Keratinocyte (primary cell): ENCODE measurements around the gene LRRC46. TPM values are rescaled to one million over a fixed set of nuclear protein-coding genes. Genes with fewer than 3 reads are reported as not detected.

ENCODE experiments used
- DNase-seq: peaks from one replicate; pipeline ENCODE4 v3.0.0-alpha.2; 2011; ENCODE audit warnings: low read depth, missing footprints, low spot score
- FAIRE-seq: peaks from 2 replicates; lab custom pipeline; 2011; peaks lifted over from hg19 to GRCh38; lab: Jason Lieb, UNC
- H2AFZ ChIP-seq: 2 replicates; pipeline ENCODE4 v1.6.0; 2012; ENCODE audit warnings: low read length, control low read depth, inconsistent platforms; ENCODE audit not compliant: control insufficient read depth
- H3K27ac ChIP-seq: 2 replicates; pipeline ENCODE4 v1.5.1; 2011; ENCODE audit warnings: low read length; ENCODE audit not compliant: control insufficient read depth, insufficient read depth
- H3K27me3 ChIP-seq: 3 replicates; pipeline ENCODE4 v1.6.0; 2011; ENCODE audit warnings: low read length; ENCODE audit not compliant: control insufficient read depth, insufficient read depth; ENCODE audit errors: extremely low read depth
- H3K36me3 ChIP-seq, 2 experiments: 2 replicates in 1 of 2; 3 replicates in 1 of 2; pipeline ENCODE4 v1.5.1; 2011; ENCODE audit warnings: low read length in 2 of 2, mild to moderate bottlenecking in 1 of 2; ENCODE audit not compliant: control insufficient read depth in 2 of 2, insufficient read depth in 2 of 2; ENCODE audit errors: extremely low read depth in 1 of 2
- H3K4me1 ChIP-seq: 3 replicates; pipeline ENCODE4 v1.5.1; 2011; ENCODE audit warnings: low read length; ENCODE audit not compliant: control insufficient read depth, insufficient read depth; ENCODE audit errors: extremely low read depth
- H3K4me2 ChIP-seq: 3 replicates; pipeline ENCODE4 v1.6.0; 2011; ENCODE audit warnings: low read depth, low read length; ENCODE audit not compliant: control insufficient read depth, insufficient read depth; ENCODE audit errors: extremely low read depth
- H3K4me3 ChIP-seq, 3 experiments: fragments of 200-600 bp in 1 of 3; sonication (generic) in 1 of 3; 2 replicates in 2 of 3; 3 replicates in 1 of 3; pipeline ENCODE4 v1.5.1; 2011 to 2016; ENCODE audit warnings: low read length in 3 of 3, mild to moderate bottlenecking in 3 of 3, control low read depth in 2 of 3, inconsistent platforms in 1 of 3, low read depth in 1 of 3, mixed read lengths in 1 of 3, mixed run types in 1 of 3, moderate library complexity in 1 of 3; ENCODE audit not compliant: control insufficient read depth in 2 of 3, insufficient read depth in 2 of 3; ENCODE audit errors: extremely low read depth in 1 of 3
- H3K79me2 ChIP-seq: 2 replicates; pipeline ENCODE4 v1.6.0; 2012; ENCODE audit warnings: low read length; ENCODE audit not compliant: control insufficient read depth, insufficient read depth
- H3K9ac ChIP-seq: 3 replicates; pipeline ENCODE4 v1.6.0; 2011; ENCODE audit warnings: low read length; ENCODE audit not compliant: control insufficient read depth, insufficient read depth; ENCODE audit errors: extremely low read depth
- H3K9me1 ChIP-seq: 3 replicates; pipeline ENCODE4 v1.6.0; 2011; ENCODE audit warnings: low read length; ENCODE audit not compliant: control insufficient read depth, insufficient read depth; ENCODE audit errors: extremely low read depth
- H3K9me3 ChIP-seq: 2 replicates; pipeline ENCODE4 v1.5.1; 2012; ENCODE audit warnings: low read depth, low read length; ENCODE audit not compliant: control insufficient read depth
- H4K20me1 ChIP-seq: 3 replicates; pipeline ENCODE4 v1.6.0; 2011; ENCODE audit warnings: low read length; ENCODE audit not compliant: control insufficient read depth, insufficient read depth; ENCODE audit errors: extremely low read depth
- CTCF ChIP-seq, 3 experiments: IDR thresholded peaks in 1 of 3; conservative IDR thresholded peaks in 1 of 3; optimal IDR thresholded peaks in 1 of 3; 2 replicates in 2 of 3; 3 replicates in 1 of 3; pipeline versions ENCODE3 to v1.5.1; 2011; ENCODE audit warnings: low read length in 3 of 3, mild to moderate bottlenecking in 3 of 3, moderate library complexity in 2 of 3, control low read depth in 1 of 3, inconsistent platforms in 1 of 3; ENCODE audit not compliant: insufficient read depth in 2 of 3; ENCODE audit errors: extremely low read depth in 1 of 3
- EZH2 ChIP-seq: IDR thresholded peaks from one replicate; pipeline ENCODE4 v1.6.1; 2012; ENCODE audit warnings: inconsistent platforms, mild to moderate bottlenecking, low read length, moderate library complexity
- dilution Hi-C: fragments of 300-500 bp; cut with MboI; formaldehyde crosslinking; loops from one replicate; pipeline ENCODE4 v1.7.0; 2020; ENCODE audit warnings: low sequenced_read_pairs; ENCODE audit not compliant: extremely low pct_ligation_motif_present
- polyA plus RNA-seq, 5 experiments: library from polyadenylated mRNA; depleted of rRNA in 3 of 5; stranded (reverse) in 3 of 5; stranded (forward) in 1 of 5; unstranded in 1 of 5; fragments of >200 nt; gene quantifications; 1 replicate in 1 of 5; 2 replicates in 3 of 5; 3 replicates in 1 of 5; pipeline versions ENCODE4 v1.2.1 to v1.2.3, GENCODE V29; 2011 to 2012; ENCODE audit warnings: missing spikeins in 2 of 5, low read depth in 1 of 5, low replicate concordance in 1 of 5

Gene LRRC46
- polyA plus RNA-seq, 1 donor (not counting 4 experiments of a cell fraction or from before 2014, with no cell fraction given), result 0.43 TPM

- Histone ChIP-seq H3K27ac (no peak overlapping the region), H3K36me3 (no peaks in the 10 kb centered on the region), H3K79me2 (no peaks in the 10 kb centered on the region), H3K4me2 (no peak overlapping the region), H3K27me3 (no peaks in the 10 kb centered on the region), H3K4me3 (no peak overlapping the region), H3K9me3 (no peaks in the 10 kb centered on the region), H2AFZ (no peak overlapping the region), H3K4me1 (peaks cover 9% of the 10 kb centered on the region), H4K20me1 (no peaks in the 10 kb centered on the region), H3K9ac (no peak overlapping the region), H3K9me1 (no peaks in the 10 kb centered on the region)
- FAIRE-seq, result no peak
- no peak for TF ChIP-seq EZH2
- DNase-seq, result no peak
- dilution Hi-C loops, result no loop called here
These were observed 15.2 kb upstream of the LRRC46 start for GRCh38 chr17:47816111-47816735.

- H3K9me3 ChIP-seq, result no peaks in the 10 kb centered on the region
- no peak overlapping the region for H3K9ac ChIP-seq
- no peaks in the 10 kb centered on the region for H3K36me3 ChIP-seq
- FAIRE-seq (no peak), DNase-seq (no peak)
- no peak overlapping the region for H3K4me3 ChIP-seq
- no peak overlapping the region for H3K4me2 ChIP-seq
- no peaks in the 10 kb centered on the region for H3K27me3 ChIP-seq
- no peaks in the 10 kb centered on the region for H4K20me1 ChIP-seq
- dilution Hi-C loops, result no loop called here
- TF ChIP-seq EZH2 (no peak), CTCF (optimal IDR thresholded peaks at IDR 0.05 in 1 of 3, IDR thresholded peaks at IDR 0.05 in 1 of 3, conservative IDR thresholded peaks at IDR 0.05 in 1 of 3; ENCODE audit: extremely low read depth in 1 of 3, insufficient read depth in 2 of 3, low read length in 3 of 3) (no peak)
- H3K79me2 ChIP-seq, result no peaks in the 10 kb centered on the region
- H3K4me1 ChIP-seq, result peaks cover 11% of the 10 kb centered on the region
- H3K27ac ChIP-seq, result no peak overlapping the region
- no peaks in the 10 kb centered on the region for H3K9me1 ChIP-seq
- H2AFZ ChIP-seq, result no peak overlapping the region
These were observed 14.5 kb upstream of the LRRC46 start for GRCh38 chr17:47816947-47817346.
